Endodermal cell (in vitro differentiated cells): ENCODE results near the gene KIDINS220. TPM values are rescaled to one million over a fixed set of nuclear protein-coding genes. Genes with fewer than 3 reads are reported as not detected.

Experiments
- DNase-seq: peaks from one replicate; pipeline ENCODE4 v3.0.0-alpha.2; 2017
- H3K27ac ChIP-seq: 2 replicates; pipeline ENCODE4 v1.5.1; 2013; ENCODE audit warnings: mild to moderate bottlenecking, low read depth, low read length, moderate library complexity
- H3K27me3 ChIP-seq: 2 replicates; pipeline ENCODE4 v1.6.1; 2013; ENCODE audit warnings: mild to moderate bottlenecking, low read length, moderate library complexity; ENCODE audit not compliant: insufficient read depth, control insufficient read depth, poor library complexity, severe bottlenecking
- H3K36me3 ChIP-seq: 2 replicates; pipeline ENCODE4 v1.7.0; 2013; ENCODE audit warnings: mild to moderate bottlenecking, low read length, moderate library complexity; ENCODE audit not compliant: control insufficient read depth, insufficient read depth
- H3K4me1 ChIP-seq: one replicate; pipeline ENCODE4 v1.7.0; 2013; ENCODE audit warnings: low read length; ENCODE audit not compliant: control insufficient read depth, insufficient read depth
- H3K4me3 ChIP-seq: 2 replicates; pipeline ENCODE4 v1.5.1; 2013; ENCODE audit warnings: mild to moderate bottlenecking, low read length, moderate library complexity
- H3K9ac ChIP-seq: 2 replicates; pipeline ENCODE4 v1.6.1; 2013; ENCODE audit warnings: mild to moderate bottlenecking, low read length, moderate library complexity; ENCODE audit not compliant: poor library complexity, severe bottlenecking; ENCODE audit errors: extremely low read depth
- H3K9me3 ChIP-seq: 2 replicates; pipeline ENCODE4 v1.6.1; 2013; ENCODE audit warnings: mild to moderate bottlenecking, low read length, moderate library complexity; ENCODE audit not compliant: control insufficient read depth
- H3K27ac Mint-ChIP-seq: 2 replicates; pipeline ENCODE4 v1.8.0; 2020; ENCODE audit warnings: mixed read lengths
- H3K27me3 Mint-ChIP-seq: 2 replicates; pipeline ENCODE4 v1.8.0; 2021; ENCODE audit warnings: mild to moderate bottlenecking, mixed read lengths; ENCODE audit not compliant: insufficient read depth
- H3K36me3 Mint-ChIP-seq: 2 replicates; pipeline ENCODE4 v1.8.0; 2020; ENCODE audit warnings: low read depth, mixed read lengths
- H3K4me1 Mint-ChIP-seq: 2 replicates; pipeline ENCODE4 v1.8.0; 2020; ENCODE audit warnings: mixed read lengths
- H3K4me3 Mint-ChIP-seq: 2 replicates; pipeline ENCODE4 v1.8.0; 2020; ENCODE audit warnings: mild to moderate bottlenecking, moderate library complexity, mixed read lengths
- H3K9me3 Mint-ChIP-seq: 2 replicates; pipeline ENCODE4 v1.8.0; 2020; ENCODE audit warnings: mild to moderate bottlenecking, mixed read lengths
- WGBS, 2 experiments: methylation state at CpG; one replicate each; pipeline versions ENCODE4 v1.1.5 to v1.1.7; 2013; ENCODE audit warnings: missing lambda C conversion rate in 2 of 2, mixed read lengths in 1 of 2; ENCODE audit not compliant: insufficient coverage in 1 of 2, insufficient read length in 1 of 2; 5-methylcytosine and 5-hydroxymethylcytosine counted together
- total RNA-seq, 2 donors: library from RNA; stranded (reverse); fragmentation: NEBNext Ultra II Directional in 1 of 2; extraction: Animal tissue kit (Norgen Biotek cat#: 25700) in 1 of 2; gene quantifications; 2 replicates in 1 of 2; 3 replicates in 1 of 2; pipeline ENCODE4 v1.2.1, GENCODE V29; 2021
- TF ChIP-seq, protein P1 (sequence below): fragments of 200-600 bp; sonication (generic); conservative IDR thresholded peaks from 2 replicates; pipeline ENCODE4 v1.5.0; 2021; ENCODE audit warnings: antibody characterized with exemption, mild to moderate bottlenecking

The KIDINS220 gene
- total RNA-seq, 2 donors from 2014 or later: 33.8 to 35.2 TPM

- H3K27me3 Mint-ChIP-seq: no peaks in the 10 kb centered on the region
- no peaks in the 10 kb centered on the region for H3K27me3 ChIP-seq
- H3K27ac ChIP-seq: no peak overlapping the region
- DNase-seq: no peak
- TF ChIP-seq, protein P1, sequence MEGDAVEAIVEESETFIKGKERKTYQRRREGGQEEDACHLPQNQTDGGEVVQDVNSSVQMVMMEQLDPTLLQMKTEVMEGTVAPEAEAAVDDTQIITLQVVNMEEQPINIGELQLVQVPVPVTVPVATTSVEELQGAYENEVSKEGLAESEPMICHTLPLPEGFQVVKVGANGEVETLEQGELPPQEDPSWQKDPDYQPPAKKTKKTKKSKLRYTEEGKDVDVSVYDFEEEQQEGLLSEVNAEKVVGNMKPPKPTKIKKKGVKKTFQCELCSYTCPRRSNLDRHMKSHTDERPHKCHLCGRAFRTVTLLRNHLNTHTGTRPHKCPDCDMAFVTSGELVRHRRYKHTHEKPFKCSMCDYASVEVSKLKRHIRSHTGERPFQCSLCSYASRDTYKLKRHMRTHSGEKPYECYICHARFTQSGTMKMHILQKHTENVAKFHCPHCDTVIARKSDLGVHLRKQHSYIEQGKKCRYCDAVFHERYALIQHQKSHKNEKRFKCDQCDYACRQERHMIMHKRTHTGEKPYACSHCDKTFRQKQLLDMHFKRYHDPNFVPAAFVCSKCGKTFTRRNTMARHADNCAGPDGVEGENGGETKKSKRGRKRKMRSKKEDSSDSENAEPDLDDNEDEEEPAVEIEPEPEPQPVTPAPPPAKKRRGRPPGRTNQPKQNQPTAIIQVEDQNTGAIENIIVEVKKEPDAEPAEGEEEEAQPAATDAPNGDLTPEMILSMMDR: no peak
- H3K9me3 ChIP-seq: no peaks in the 10 kb centered on the region
- H3K4me1 ChIP-seq: no peaks in the 10 kb centered on the region
- no peaks in the 10 kb centered on the region for H3K4me1 Mint-ChIP-seq
- no peak overlapping the region for H3K9ac ChIP-seq
- no peak overlapping the region for H3K4me3 ChIP-seq
- peaks cover 9% of the 10 kb centered on the region for H3K9me3 Mint-ChIP-seq
- H3K27ac Mint-ChIP-seq: no peak overlapping the region
- WGBS, 2 experiments: 93% methylated on average over 12 to 13 of the region's 16 CpGs
- H3K36me3 ChIP-seq: no peaks in the 10 kb centered on the region
- no peaks in the 10 kb centered on the region for H3K36me3 Mint-ChIP-seq
- no peak overlapping the region for H3K4me3 Mint-ChIP-seq
Observed at GRCh38 chr2:8701681-8702379, 135.6 kb downstream of the KIDINS220 start.

- Mint-ChIP-seq H3K36me3 (no peaks in the 10 kb centered on the region), H3K4me1 (no peaks in the 10 kb centered on the region)
Observed at GRCh38 chr2:8699839-8700238, 137.6 kb downstream of the KIDINS220 start.

DNA sequence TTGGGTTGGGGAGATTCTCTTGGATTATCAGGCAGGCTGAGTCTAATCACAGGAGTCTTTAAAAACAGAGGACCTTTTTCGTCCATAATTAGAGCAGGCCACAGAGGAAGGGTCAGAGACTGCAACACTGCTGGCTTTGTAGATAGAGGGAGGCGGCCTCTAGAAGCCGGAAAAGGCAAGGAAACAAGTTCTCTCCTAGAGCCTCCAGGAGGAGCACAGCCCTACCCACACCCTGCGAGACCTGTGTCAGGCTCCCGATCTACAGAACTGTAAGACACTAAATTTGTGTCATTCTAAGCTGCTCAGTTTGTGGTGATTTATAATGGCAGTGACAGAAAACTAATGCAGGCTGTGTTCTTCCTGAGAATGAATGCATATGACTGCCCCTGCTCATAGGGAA is 140.2 kb downstream of the KIDINS220 start:
- TF ChIP-seq, protein P1: peak; percentile 41
- H3K4me3 ChIP-seq: no peak overlapping the region
- H3K9me3 ChIP-seq: no peaks in the 10 kb centered on the region
- Mint-ChIP-seq H3K4me1 (no peaks in the 10 kb centered on the region), H3K27me3 (no peaks in the 10 kb centered on the region), H3K9me3 (peaks cover 9% of the 10 kb centered on the region), H3K36me3 (no peaks in the 10 kb centered on the region), H3K27ac (no peak overlapping the region), H3K4me3 (no peak overlapping the region)
- H3K36me3 ChIP-seq: no peaks in the 10 kb centered on the region
- H3K4me1 ChIP-seq: no peaks in the 10 kb centered on the region
- no peak overlapping the region for H3K9ac ChIP-seq
- H3K27me3 ChIP-seq: no peaks in the 10 kb centered on the region
- WGBS, 2 experiments: 91 to 96% methylated on average over 5 of the region's 5 CpGs
- no peak for DNase-seq
- H3K27ac ChIP-seq: no peak overlapping the region

More at GRCh38 chr2:8699839-8700238, 137.6 kb downstream of the KIDINS220 start:
- peaks cover 9% of the 10 kb centered on the region for H3K9me3 Mint-ChIP-seq
- DNase-seq: no peak
- H3K36me3 ChIP-seq: no peaks in the 10 kb centered on the region
- H3K4me3 Mint-ChIP-seq: no peak overlapping the region
- H3K9ac ChIP-seq: no peak overlapping the region
- H3K9me3 ChIP-seq: no peaks in the 10 kb centered on the region
- WGBS, 2 experiments: 90 to 93% methylated on average over 6 to 7 of the region's 7 CpGs
- H3K27me3 ChIP-seq: no peaks in the 10 kb centered on the region
- H3K27ac Mint-ChIP-seq: no peak overlapping the region
- no peaks in the 10 kb centered on the region for H3K4me1 ChIP-seq
- TF ChIP-seq, protein P1: no peak
- no peak overlapping the region for H3K4me3 ChIP-seq
- no peak overlapping the region for H3K27ac ChIP-seq
- H3K27me3 Mint-ChIP-seq: no peaks in the 10 kb centered on the region
